A549 (cell line): ENCODE results near the gene ARHGAP23. TPM values are rescaled to one million over a fixed set of nuclear protein-coding genes. Genes with fewer than 3 reads are reported as not detected.
A peak's percentile ranks its signal among the peaks of the same experiment; 100 is the strongest.

Experiments
- ATAC-seq, 2 experiments: fragments of 200-7000 bp in 1 of 2; fragments of >200 bp in 1 of 2; cut with Nextera tagmentation in 1 of 2; cut with Tn5 transposase in 1 of 2; 3 replicates each; pipeline versions ENCODE4 v1.8.0 to v1.9.1; 2018 to 2020; ENCODE audit warnings: mild to moderate bottlenecking in 1 of 2, moderate library complexity in 1 of 2
- CTCF ChIA-PET: fragments of 300-600 bp; sonication (Branson Sonifier 250); formaldehyde crosslinking; extraction: SDS; loops from one replicate; lab custom pipeline; 2021; ENCODE audit warnings: antibody characterized with exemption, inconsistent platforms; lab: Yijun Ruan, JAX
- POLR2A ChIA-PET: fragments of 350-600 bp; formaldehyde crosslinking; extraction: SDS; loops from one replicate; lab custom pipeline; 2021; ENCODE audit warnings: antibody characterized with exemption, inconsistent platforms; lab: Yijun Ruan, JAX
- DNase-seq, 2 experiments: peaks; one replicate each; pipeline versions ENCODE4 v3.0.0 to v3.0.0-alpha.2; 2011 to 2016; ENCODE audit warnings: low read depth in 1 of 2, low spot score in 1 of 2
- FAIRE-seq: peaks from 2 replicates; lab custom pipeline; 2011; peaks lifted over from hg19 to GRCh38; lab: Jason Lieb, UNC
- H3K27ac ChIP-seq, 2 experiments: fragments of >200 bp; sonication (Bioruptor Twin); formaldehyde crosslinking; 3 replicates each; pipeline ENCODE4 v1.5.1; 2016 to 2017
- H3K4me1 ChIP-seq: fragments of >200 bp; sonication (Bioruptor Twin); formaldehyde crosslinking; 3 replicates; pipeline ENCODE4 v1.6.1; 2016
- H3K4me2 ChIP-seq: fragments of >200 bp; sonication (Bioruptor Twin); formaldehyde crosslinking; 3 replicates; pipeline ENCODE4 v1.6.1; 2016
- H3K4me3 ChIP-seq: fragments of >200 bp; sonication (Bioruptor Twin); formaldehyde crosslinking; 3 replicates; pipeline ENCODE4 v1.5.1; 2016
- H3K9me3 ChIP-seq: fragments of >200 bp; sonication (Bioruptor Twin); formaldehyde crosslinking; 3 replicates; pipeline ENCODE4 v1.6.1; 2016
- BCL3 ChIP-seq: fragments of >200 bp; sonication (Bioruptor Twin); formaldehyde crosslinking; IDR thresholded peaks from 3 replicates; pipeline ENCODE4 v1.6.1; 2016
- BHLHE40 ChIP-seq: IDR thresholded peaks from 2 replicates; pipeline ENCODE4 v1.6.1; 2012; ENCODE audit warnings: low read depth, low read length, inconsistent platforms
- CBX2 ChIP-seq: fragments of 200-600 bp; sonication (generic); IDR thresholded peaks from 2 replicates; pipeline ENCODE4 v1.6.1; 2016; ENCODE audit warnings: low read depth, mild to moderate bottlenecking, borderline replicate concordance
- CBX8 ChIP-seq: fragments of 200-600 bp; sonication (generic); IDR thresholded peaks from 2 replicates; pipeline ENCODE4 v1.6.1; 2016
- EHMT2 ChIP-seq: fragments of 200-600 bp; sonication (generic); IDR thresholded peaks from 2 replicates; pipeline ENCODE4 v1.6.1; 2016; ENCODE audit warnings: antibody characterized with exemption, low read depth, mild to moderate bottlenecking, moderate library complexity
- FOSL2 ChIP-seq, 2 experiments: fragments of 450-650 bp in 1 of 2; fragments of >200 bp in 1 of 2; sonication (Bioruptor Twin) in 1 of 2; formaldehyde crosslinking; IDR thresholded peaks; 2 replicates each; pipeline versions ENCODE4 v1.5.0 to v1.6.1; 2016 to 2020; ENCODE audit warnings: mild to moderate bottlenecking in 1 of 2, moderate library complexity in 1 of 2
- FOXS1 ChIP-seq: fragments of 250-450 bp; sonication (Bioruptor Pico); IDR thresholded peaks from 2 replicates; pipeline ENCODE4 v1.5.0; 2020; ENCODE audit warnings: mild to moderate bottlenecking, moderate library complexity
- GATA3 ChIP-seq: IDR thresholded peaks from 2 replicates; pipeline ENCODE4 v1.6.1; 2012; ENCODE audit warnings: borderline replicate concordance
- HDAC2 ChIP-seq: fragments of 200-600 bp; sonication (generic); IDR thresholded peaks from 2 replicates; pipeline ENCODE4 v1.6.1; 2016
- HOXA7 ChIP-seq: fragments of 250-450 bp; sonication (Bioruptor Pico); IDR thresholded peaks from 2 replicates; pipeline ENCODE4 v1.5.0; 2020; ENCODE audit warnings: mild to moderate bottlenecking, moderate library complexity
- HOXB13 ChIP-seq: fragments of 250-450 bp; sonication (Bioruptor Pico); IDR thresholded peaks from 2 replicates; pipeline ENCODE4 v1.5.0; 2020; ENCODE audit warnings: low read depth, mild to moderate bottlenecking, moderate library complexity
- HOXB5 ChIP-seq: fragments of 250-450 bp; sonication (Bioruptor Pico); IDR thresholded peaks from 2 replicates; pipeline ENCODE4 v1.5.0; 2020; ENCODE audit warnings: mild to moderate bottlenecking, moderate library complexity
- JUN ChIP-seq, 2 experiments: fragments of >200 bp; sonication (Bioruptor Twin); formaldehyde crosslinking; IDR thresholded peaks; 2 replicates in 1 of 2; 3 replicates in 1 of 2; pipeline ENCODE4 v1.6.1; 2016 to 2017
- MAFK ChIP-seq: fragments of 450-650 bp; IDR thresholded peaks from 2 replicates; pipeline ENCODE4 v1.6.1; 2014; ENCODE audit not compliant: partially characterized antibody
- MAZ ChIP-seq: fragments of 150-350 bp; IDR thresholded peaks from 2 replicates; pipeline ENCODE4 v1.6.1; 2014; ENCODE audit warnings: antibody characterized with exemption, low read depth, low read length, borderline replicate concordance
- NFE2L2 ChIP-seq: fragments of 150-350 bp; conservative IDR thresholded peaks from 2 replicates; pipeline ENCODE4 v1.6.1; 2014; ENCODE audit warnings: low read length
- PHF8 ChIP-seq: fragments of 200-600 bp; sonication (generic); IDR thresholded peaks from 2 replicates; pipeline ENCODE4 v1.6.1; 2016; ENCODE audit warnings: low read depth, mild to moderate bottlenecking, antibody characterized with exemption, moderate library complexity, borderline replicate concordance
- RAD21 ChIP-seq, 2 experiments: fragments of >200 bp in 1 of 2; sonication (Bioruptor Twin) in 1 of 2; formaldehyde crosslinking in 1 of 2; IDR thresholded peaks in 1 of 2; conservative IDR thresholded peaks in 1 of 2; 2 replicates in 1 of 2; 3 replicates in 1 of 2; pipeline ENCODE4 v1.6.1; 2012 to 2018; ENCODE audit warnings: inconsistent platforms in 1 of 2
- RNF2 ChIP-seq: fragments of 200-600 bp; sonication (generic); IDR thresholded peaks from 2 replicates; pipeline ENCODE4 v1.6.1; 2016; ENCODE audit warnings: low read depth, mild to moderate bottlenecking, antibody characterized with exemption, moderate library complexity, borderline replicate concordance
- SREBF2 ChIP-seq: fragments of 450-650 bp; IDR thresholded peaks from 2 replicates; pipeline ENCODE4 v1.6.1; 2014; ENCODE audit warnings: mild to moderate bottlenecking, moderate library complexity
- TP53 ChIP-seq: fragments of 250-450 bp; sonication (Bioruptor Pico); IDR thresholded peaks from 2 replicates; pipeline ENCODE4 v1.5.0; 2021; ENCODE audit warnings: mild to moderate bottlenecking, moderate library complexity
- ZFP36 ChIP-seq: fragments of 450-650 bp; IDR thresholded peaks from 2 replicates; pipeline ENCODE4 v1.6.1; 2014; ENCODE audit warnings: borderline replicate concordance; ENCODE audit not compliant: partially characterized antibody
- WGBS: methylation state at CpG from one replicate; pipeline ENCODE4 v1.1.6; 2017; ENCODE audit errors: missing lambda C conversion rate; 5-methylcytosine and 5-hydroxymethylcytosine counted together
- polyA plus RNA-seq, 4 experiments: library from polyadenylated mRNA; depleted of rRNA in 3 of 4; stranded (reverse); fragments of >200 nt; fragmentation: RNase III in 1 of 4; extraction: RNeasy Plus Mini Kit Qiagen cat#74134 plus additional on column Dnase treatment in 1 of 4; gene quantifications; 2 replicates in 3 of 4; 3 replicates in 1 of 4; pipeline ENCODE4 v1.2.3, GENCODE V29; 2011 to 2017
- TF ChIP-seq, protein P1 (sequence below): fragments of 450-650 bp; IDR thresholded peaks from 2 replicates; pipeline ENCODE4 v1.6.1; 2014; ENCODE audit warnings: antibody characterized with exemption

The ARHGAP23 gene
- polyA plus RNA-seq, 2 of the 4 experiments (the other 2 are of a cell fraction): 4.8 to 32.6 TPM

- CTCF ChIA-PET: interaction anchor here (0.6 to 9.3 kb wide), 10 partner anchors 9 to 238 kb away, joined by 3 to 80 read pairs (median 5); no protein-coding TSS in a partner anchor
- WGBS: 80% methylated on average over 9 of the region's 9 CpGs
- POLR2A ChIA-PET: no interaction called here
Observed at GRCh38 chr17:38429476-38430100, 1.3 kb downstream of the ARHGAP23 start.

GRCh38 chr17:38430316-38430715 lies 2.1 kb downstream of the ARHGAP23 start:
- H3K4me2 ChIP-seq: peak overlapping the region; percentile 88
- FAIRE-seq (no peak), DNase-seq (no peak), ATAC-seq (no peak)
- 78% methylated on average over 3 of the region's 3 CpGs for WGBS
- peak overlapping the region in 1 of 2 experiments; percentile 95; a peak in 3 of 6 replicates for H3K27ac ChIP-seq
- H3K4me1 ChIP-seq: peaks cover 29% of the 10 kb centered on the region
- CTCF ChIA-PET: interaction anchor here (0.6 to 3.5 kb wide), 7 partner anchors 8 to 88 kb away, joined by 3 to 15 read pairs (median 4); no protein-coding TSS in a partner anchor
- H3K4me3 ChIP-seq: no peak overlapping the region
- H3K9me3 ChIP-seq: no peaks in the 10 kb centered on the region
- POLR2A ChIA-PET: no interaction called here
- no peak for TF ChIP-seq SREBF2
- no peak for TF ChIP-seq JUN (IDR thresholded peaks at IDR 0.05)
- no peak for TF ChIP-seq BCL3
- no peak for TF ChIP-seq FOXS1 (CRISPR knock-in tag)
- no peak for TF ChIP-seq HOXB13 (CRISPR knock-in tag)
- TF ChIP-seq CBX2: no peak
- no peak for TF ChIP-seq FOSL2 (IDR thresholded peaks at IDR 0.05)
- TF ChIP-seq FOSL2 (CRISPR knock-in tag; IDR thresholded peaks at IDR 0.05): no peak
- TF ChIP-seq ZFP36: no peak
- TF ChIP-seq HOXA7 (CRISPR knock-in tag): no peak
- no peak for TF ChIP-seq MAFK

More at GRCh38 chr17:38429476-38430100, 1.3 kb downstream of the ARHGAP23 start:
- no peak for FAIRE-seq
- peaks cover 29% of the 10 kb centered on the region for H3K4me1 ChIP-seq
- peak overlapping the region; percentile 77 to 95 for H3K27ac ChIP-seq
- DNase-seq: no peak
- H3K4me2 ChIP-seq: peak overlapping the region; percentile 88
- no peak for TF ChIP-seq TP53 (CRISPR knock-in tag)
- TF ChIP-seq FOSL2 (IDR thresholded peaks at IDR 0.05): no peak
- TF ChIP-seq FOSL2 (CRISPR knock-in tag; IDR thresholded peaks at IDR 0.05): no peak
- TF ChIP-seq EHMT2: no peak
- no peak for TF ChIP-seq NFE2L2
- no peak for TF ChIP-seq PHF8
- TF ChIP-seq ZFP36: no peak
- no peak for TF ChIP-seq GATA3
- TF ChIP-seq CBX8: no peak
- TF ChIP-seq RAD21 (conservative IDR thresholded peaks at IDR 0.05 in 1 of 2, IDR thresholded peaks at IDR 0.05 in 1 of 2): no peak
- TF ChIP-seq BCL3: no peak
- no peak for TF ChIP-seq RNF2
- TF ChIP-seq HOXB5: no peak
- TF ChIP-seq HDAC2: no peak
- TF ChIP-seq, protein P1, sequence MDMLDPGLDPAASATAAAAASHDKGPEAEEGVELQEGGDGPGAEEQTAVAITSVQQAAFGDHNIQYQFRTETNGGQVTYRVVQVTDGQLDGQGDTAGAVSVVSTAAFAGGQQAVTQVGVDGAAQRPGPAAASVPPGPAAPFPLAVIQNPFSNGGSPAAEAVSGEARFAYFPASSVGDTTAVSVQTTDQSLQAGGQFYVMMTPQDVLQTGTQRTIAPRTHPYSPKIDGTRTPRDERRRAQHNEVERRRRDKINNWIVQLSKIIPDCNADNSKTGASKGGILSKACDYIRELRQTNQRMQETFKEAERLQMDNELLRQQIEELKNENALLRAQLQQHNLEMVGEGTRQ: no peak
- no peak for TF ChIP-seq BHLHE40
- no peak for TF ChIP-seq HOXA7 (CRISPR knock-in tag)
- no peak for TF ChIP-seq MAZ
- no peak for TF ChIP-seq FOXS1 (CRISPR knock-in tag)
- TF ChIP-seq JUN (IDR thresholded peaks at IDR 0.05): no peak
- ATAC-seq: no peak
- H3K9me3 ChIP-seq: no peaks in the 10 kb centered on the region
- peak overlapping the region; percentile 90 for H3K4me3 ChIP-seq
